K562 (cell line): ENCODE data around the gene PLXNB3. TPM values are rescaled to one million over a fixed set of nuclear protein-coding genes. Genes with fewer than 3 reads are reported as not detected.

Source experiments
- C11orf30 ChIP-seq: fragments of 450-650 bp; IDR thresholded peaks from 2 replicates; pipeline ENCODE4 v1.6.1; 2016; ENCODE audit warnings: low read depth, mild to moderate bottlenecking
- EP400 ChIP-seq: fragments of 450-650 bp; IDR thresholded peaks from 2 replicates; pipeline ENCODE4 v1.6.1; 2017; ENCODE audit warnings: antibody characterized with exemption, mild to moderate bottlenecking, moderate library complexity
- ESRRA ChIP-seq: fragments of 450-650 bp; IDR thresholded peaks from 2 replicates; pipeline ENCODE4 v1.6.1; 2014; ENCODE audit warnings: low read depth, mild to moderate bottlenecking, moderate library complexity, borderline replicate concordance
- ETS1 ChIP-seq: conservative IDR thresholded peaks from 2 replicates; pipeline ENCODE4 v1.6.1; 2011; ENCODE audit warnings: low read depth, mild to moderate bottlenecking, low read length; ENCODE audit not compliant: control insufficient read depth
- ETV5 ChIP-seq: sonication (generic); formaldehyde crosslinking; IDR thresholded peaks from 2 replicates; pipeline ENCODE4 v1.4.0; 2020; ENCODE audit warnings: low read depth, mild to moderate bottlenecking, missing genetic modification reagents
- FOS ChIP-seq: IDR thresholded peaks from 3 replicates; pipeline ENCODE4 v1.6.1; 2011; ENCODE audit not compliant: insufficient read length; ENCODE audit errors: extremely low read depth
- ILK ChIP-seq: fragments of 450-650 bp; IDR thresholded peaks from 2 replicates; pipeline ENCODE4 v1.6.1; 2016; ENCODE audit warnings: missing genetic modification characterization, low read depth, mild to moderate bottlenecking, missing compliant biosample characterization, moderate library complexity, borderline replicate concordance
- PATZ1 ChIP-seq: fragments of 250-450 bp; sonication (Bioruptor Pico); IDR thresholded peaks from 2 replicates; pipeline ENCODE4 v1.5.0; 2020; ENCODE audit warnings: mild to moderate bottlenecking, borderline replicate concordance
- PHB2 ChIP-seq: fragments of 450-650 bp; IDR thresholded peaks from 2 replicates; pipeline ENCODE4 v1.6.1; 2017; ENCODE audit warnings: low read depth
- SIN3A ChIP-seq, 2 experiments: fragments of 150-350 bp in 1 of 2; IDR thresholded peaks; 2 replicates each; pipeline ENCODE4 v1.6.1; 2011 to 2016; ENCODE audit warnings: borderline replicate concordance in 2 of 2, low read depth in 2 of 2, low read length in 2 of 2, mild to moderate bottlenecking in 2 of 2, moderate library complexity in 2 of 2; ENCODE audit not compliant: control insufficient read depth in 1 of 2
- SMAD2 ChIP-seq: fragments of 150-350 bp; IDR thresholded peaks from 2 replicates; pipeline ENCODE4 v1.6.1; 2014; ENCODE audit warnings: low read depth, mild to moderate bottlenecking, low read length
- SNIP1 ChIP-seq: fragments of 450-650 bp; IDR thresholded peaks from 2 replicates; pipeline ENCODE4 v1.7.1; 2017; ENCODE audit warnings: low read depth, mild to moderate bottlenecking
- ZBED1 ChIP-seq: IDR thresholded peaks from 2 replicates; pipeline ENCODE4 v1.6.1; 2014
- ZFP1 ChIP-seq: fragments of 450-650 bp; formaldehyde crosslinking; IDR thresholded peaks from 2 replicates; pipeline ENCODE4 v1.4.0; 2020; ENCODE audit warnings: mild to moderate bottlenecking, mixed read lengths
- ZNF740 ChIP-seq, 3 experiments: fragments of 200-800 bp in 1 of 3; sonication (Bioruptor generic) in 1 of 3; sonication (generic) in 1 of 3; formaldehyde crosslinking in 1 of 3; IDR thresholded peaks; 2 replicates each; pipeline versions ENCODE4 v1.6.1 to v1.8.0; 2016 to 2022; ENCODE audit warnings: mild to moderate bottlenecking in 2 of 3, missing compliant biosample characterization in 2 of 3, missing genetic modification characterization in 2 of 3, missing genetic modification reagents in 1 of 3
- polyA plus RNA-seq, 8 experiments: library from polyadenylated mRNA; depleted of rRNA in 4 of 8; stranded (reverse) in 5 of 8; unstranded in 3 of 8; fragments of >200 nt; fragmentation: Nextera tagmentation in 2 of 8; fragmentation: Illumina TruSeq in 1 of 8; extraction: Ambion mirVana in 2 of 8; extraction: Trizol in 1 of 8; gene quantifications; 2 replicates each; pipeline versions ENCODE4 v1.2.1 to v1.2.3, GENCODE V29; 2011 to 2014; ENCODE audit warnings: inconsistent platforms in 1 of 8, missing spikeins in 1 of 8
- total RNA-seq, 7 experiments: library from RNA; depleted of rRNA in 6 of 7; stranded (reverse); fragments of >200 nt in 6 of 7; fragmentation: Illumina TruSeq in 2 of 7; extraction: Trizol in 2 of 7; gene quantifications; 2 replicates each; pipeline versions ENCODE4 v1.2.1 to v1.2.3, GENCODE V29; 2011 to 2021; ENCODE audit warnings: low replicate concordance in 1 of 7
- TF ChIP-seq, protein P1 (sequence below), 3 experiments: fragments of 200-800 bp in 1 of 3; fragments of 250-450 bp in 1 of 3; fragments of 450-650 bp in 1 of 3; sonication (Bioruptor Pico) in 1 of 3; sonication (Bioruptor generic) in 1 of 3; formaldehyde crosslinking in 1 of 3; IDR thresholded peaks; 2 replicates each; pipeline versions ENCODE4 v1.6.1 to v1.8.0; 2016 to 2022; ENCODE audit warnings: mild to moderate bottlenecking in 2 of 3, missing genetic modification characterization in 2 of 3, missing compliant biosample characterization in 1 of 3, moderate library complexity in 1 of 3

PLXNB3 gene
- total and polyA plus RNA-seq, 9 of the 15 experiments (the other 6 are each of a cell fraction or from before 2014, with no cell fraction given) = 0.22 to 2.0 (median 1.4) TPM; not detected in 2

- peak; percentile 99 for TF ChIP-seq ZNF740 (CRISPR knock-in tag; IDR thresholded peaks at IDR 0.05)
- peak in 1 of 2 experiments; percentile 94; a peak in 2 of 4 replicates for TF ChIP-seq ZNF740 (tag; IDR thresholded peaks at IDR 0.05)
- TF ChIP-seq, protein P1, sequence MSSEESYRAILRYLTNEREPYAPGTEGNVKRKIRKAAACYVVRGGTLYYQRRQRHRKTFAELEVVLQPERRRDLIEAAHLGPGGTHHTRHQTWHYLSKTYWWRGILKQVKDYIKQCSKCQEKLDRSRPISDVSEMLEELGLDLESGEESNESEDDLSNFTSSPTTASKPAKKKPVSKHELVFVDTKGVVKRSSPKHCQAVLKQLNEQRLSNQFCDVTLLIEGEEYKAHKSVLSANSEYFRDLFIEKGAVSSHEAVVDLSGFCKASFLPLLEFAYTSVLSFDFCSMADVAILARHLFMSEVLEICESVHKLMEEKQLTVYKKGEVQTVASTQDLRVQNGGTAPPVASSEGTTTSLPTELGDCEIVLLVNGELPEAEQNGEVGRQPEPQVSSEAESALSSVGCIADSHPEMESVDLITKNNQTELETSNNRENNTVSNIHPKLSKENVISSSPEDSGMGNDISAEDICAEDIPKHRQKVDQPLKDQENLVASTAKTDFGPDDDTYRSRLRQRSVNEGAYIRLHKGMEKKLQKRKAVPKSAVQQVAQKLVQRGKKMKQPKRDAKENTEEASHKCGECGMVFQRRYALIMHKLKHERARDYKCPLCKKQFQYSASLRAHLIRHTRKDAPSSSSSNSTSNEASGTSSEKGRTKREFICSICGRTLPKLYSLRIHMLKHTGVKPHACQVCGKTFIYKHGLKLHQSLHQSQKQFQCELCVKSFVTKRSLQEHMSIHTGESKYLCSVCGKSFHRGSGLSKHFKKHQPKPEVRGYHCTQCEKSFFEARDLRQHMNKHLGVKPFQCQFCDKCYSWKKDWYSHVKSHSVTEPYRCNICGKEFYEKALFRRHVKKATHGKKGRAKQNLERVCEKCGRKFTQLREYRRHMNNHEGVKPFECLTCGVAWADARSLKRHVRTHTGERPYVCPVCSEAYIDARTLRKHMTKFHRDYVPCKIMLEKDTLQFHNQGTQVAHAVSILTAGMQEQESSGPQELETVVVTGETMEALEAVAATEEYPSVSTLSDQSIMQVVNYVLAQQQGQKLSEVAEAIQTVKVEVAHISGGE (CRISPR knock-in tag; IDR thresholded peaks at IDR 0.05) = peak in 2 of 3 experiments; percentile 30 to 33; a peak in 2 of 6 replicates
- TF ChIP-seq SIN3A (IDR thresholded peaks at IDR 0.05; ENCODE audit: borderline replicate concordance in 2 of 2, control insufficient read depth in 1 of 2, low read depth in 2 of 2, low read length in 2 of 2) = peak in 1 of 2 experiments; percentile 91; a peak in 2 of 4 replicates
- peak; percentile 71 for TF ChIP-seq C11orf30
- no peak for TF ChIP-seq ZBED1
- no peak for TF ChIP-seq ILK (tag)
- TF ChIP-seq SNIP1 = no peak
- peak; percentile 69; the same call in 1 of the 2 replicates for TF ChIP-seq ESRRA
- no peak for TF ChIP-seq PHB2
- TF ChIP-seq EP400 = peak; percentile 94
- 0 out of 2 replicates have a peak, but pooled peaks have one; percentile 24 for TF ChIP-seq ETS1
- TF ChIP-seq ETV5 = peak; percentile 62
- TF ChIP-seq ZFP1 (CRISPR knock-in tag) = no peak
- TF ChIP-seq SMAD2 = no peak
- TF ChIP-seq PATZ1 (CRISPR knock-in tag) = no peak
- peak; percentile 76 for TF ChIP-seq FOS
Measured at GRCh38 chrX:153794018-153794896, 30.2 kb downstream of the PLXNB3 start, which contains the start of the genes IDH3G and SSR4 (continued).
